ENCODE measurements around the gene CRYL1.
A peak's percentile ranks its signal among the peaks of the same experiment; 100 is the strongest.

Gene CRYL1

GRCh38 chr13:20460761-20461160 lies 64.9 kb downstream of the CRYL1 start:
- 84 to 86% methylated on average over 9 to 11 of the region's 11 CpGs for WGBS, 2 experiments
- Histone ChIP-seq H3K9me3 (ENCODE audit: control insufficient read depth, low read length) (no peaks in the 10 kb centered on the region), H3K27me3 (ENCODE audit: control insufficient read depth, insufficient read depth, low read length, poor library complexity, severe bottlenecking) (no peaks in the 10 kb centered on the region), H3K4me1 (ENCODE audit: control insufficient read depth, insufficient read depth, low read length) (no peaks in the 10 kb centered on the region), H3K4me3 (ENCODE audit: insufficient read depth, low read depth, low read length) (no peak overlapping the region), H3K36me3 (ENCODE audit: control insufficient read depth, insufficient read depth, low read length) (no peaks in the 10 kb centered on the region), H3K27ac (ENCODE audit: insufficient read depth, low read depth, low read length, poor library complexity, severe bottlenecking) (no peak overlapping the region)

- Histone ChIP-seq H3K27ac (ENCODE audit: insufficient read depth, low read depth, low read length, poor library complexity, severe bottlenecking) (no peak overlapping the region), H3K4me1 (ENCODE audit: control insufficient read depth, insufficient read depth, low read length) (no peaks in the 10 kb centered on the region), H3K9me3 (ENCODE audit: control insufficient read depth, low read length) (no peaks in the 10 kb centered on the region), H3K4me3 (ENCODE audit: insufficient read depth, low read depth, low read length) (no peak overlapping the region), H3K36me3 (ENCODE audit: control insufficient read depth, insufficient read depth, low read length) (no peaks in the 10 kb centered on the region), H3K27me3 (ENCODE audit: control insufficient read depth, insufficient read depth, low read length, poor library complexity, severe bottlenecking) (no peaks in the 10 kb centered on the region)
- WGBS, 2 experiments = 88 to 91% methylated on average over 6 of the region's 6 CpGs
Measured at GRCh38 chr13:20457670-20458069, 68.0 kb downstream of the CRYL1 start.

GRCh38 chr13:20456737-20457136 lies 68.9 kb downstream of the CRYL1 start:
- 63 to 80% methylated on average over 2 of the region's 2 CpGs for WGBS, 2 experiments
- Histone ChIP-seq H3K4me3 (ENCODE audit: insufficient read depth, low read depth, low read length) (no peak overlapping the region), H3K36me3 (ENCODE audit: control insufficient read depth, insufficient read depth, low read length) (no peaks in the 10 kb centered on the region), H3K9me3 (ENCODE audit: control insufficient read depth, low read length) (no peaks in the 10 kb centered on the region), H3K27ac (ENCODE audit: insufficient read depth, low read depth, low read length, poor library complexity, severe bottlenecking) (no peak overlapping the region), H3K4me1 (ENCODE audit: control insufficient read depth, insufficient read depth, low read length) (no peaks in the 10 kb centered on the region), H3K27me3 (ENCODE audit: control insufficient read depth, insufficient read depth, low read length, poor library complexity, severe bottlenecking) (no peaks in the 10 kb centered on the region)

GRCh38 chr13:20451397-20451796 lies 74.3 kb downstream of the CRYL1 start:
- no peak overlapping the region for H3K4me3 ChIP-seq (ENCODE audit: insufficient read depth, low read depth, low read length)
- no peaks in the 10 kb centered on the region for H3K27me3 ChIP-seq (ENCODE audit: control insufficient read depth, insufficient read depth, low read length, poor library complexity, severe bottlenecking)
- peaks cover under 1% of the 10 kb centered on the region for H3K9me3 ChIP-seq (ENCODE audit: control insufficient read depth, low read length)
- no peaks in the 10 kb centered on the region for H3K4me1 ChIP-seq (ENCODE audit: control insufficient read depth, insufficient read depth, low read length)
- H3K36me3 ChIP-seq (ENCODE audit: control insufficient read depth, insufficient read depth, low read length) = no peaks in the 10 kb centered on the region
- no peak overlapping the region for H3K27ac ChIP-seq (ENCODE audit: insufficient read depth, low read depth, low read length, poor library complexity, severe bottlenecking)

GRCh38 chr13:20448470-20448869 lies 77.2 kb downstream of the CRYL1 start:
- H3K4me1 ChIP-seq (ENCODE audit: control insufficient read depth, insufficient read depth, low read length) = no peaks in the 10 kb centered on the region
- 86 to 90% methylated on average over 1 of the region's 1 CpG for WGBS, 2 experiments
- no peak overlapping the region for H3K4me3 ChIP-seq (ENCODE audit: insufficient read depth, low read depth, low read length)
- H3K36me3 ChIP-seq (ENCODE audit: control insufficient read depth, insufficient read depth, low read length) = no peaks in the 10 kb centered on the region
- H3K27me3 ChIP-seq (ENCODE audit: control insufficient read depth, insufficient read depth, low read length, poor library complexity, severe bottlenecking) = no peaks in the 10 kb centered on the region
- peaks cover 2% of the 10 kb centered on the region for H3K9me3 ChIP-seq (ENCODE audit: control insufficient read depth, low read length)
- H3K27ac ChIP-seq (ENCODE audit: insufficient read depth, low read depth, low read length, poor library complexity, severe bottlenecking) = no peak overlapping the region

GRCh38 chr13:20446900-20447299 lies 78.8 kb downstream of the CRYL1 start:
- Histone ChIP-seq H3K27me3 (ENCODE audit: control insufficient read depth, insufficient read depth, low read length, poor library complexity, severe bottlenecking) (no peaks in the 10 kb centered on the region), H3K4me1 (ENCODE audit: control insufficient read depth, insufficient read depth, low read length) (peaks cover 8% of the 10 kb centered on the region), H3K36me3 (ENCODE audit: control insufficient read depth, insufficient read depth, low read length) (no peaks in the 10 kb centered on the region), H3K9me3 (ENCODE audit: control insufficient read depth, low read length) (peaks cover 2% of the 10 kb centered on the region), H3K27ac (ENCODE audit: insufficient read depth, low read depth, low read length, poor library complexity, severe bottlenecking) (no peak overlapping the region), H3K4me3 (ENCODE audit: insufficient read depth, low read depth, low read length) (no peak overlapping the region)

GRCh38 chr13:20446405-20446804 lies 79.3 kb downstream of the CRYL1 start:
- H3K27ac ChIP-seq (ENCODE audit: insufficient read depth, low read depth, low read length, poor library complexity, severe bottlenecking) = no peak overlapping the region
- WGBS, 2 experiments = 89 to 93% methylated on average over 1 of the region's 1 CpG
- H3K4me3 ChIP-seq (ENCODE audit: insufficient read depth, low read depth, low read length) = no peak overlapping the region
- peaks cover 8% of the 10 kb centered on the region for H3K4me1 ChIP-seq (ENCODE audit: control insufficient read depth, insufficient read depth, low read length)
- H3K27me3 ChIP-seq (ENCODE audit: control insufficient read depth, insufficient read depth, low read length, poor library complexity, severe bottlenecking) = no peaks in the 10 kb centered on the region
- no peaks in the 10 kb centered on the region for H3K36me3 ChIP-seq (ENCODE audit: control insufficient read depth, insufficient read depth, low read length)
- H3K9me3 ChIP-seq (ENCODE audit: control insufficient read depth, low read length) = peaks cover 2% of the 10 kb centered on the region

- Histone ChIP-seq H3K4me1 (ENCODE audit: control insufficient read depth, insufficient read depth, low read length) (peaks cover 8% of the 10 kb centered on the region), H3K27me3 (ENCODE audit: control insufficient read depth, insufficient read depth, low read length, poor library complexity, severe bottlenecking) (no peaks in the 10 kb centered on the region), H3K9me3 (ENCODE audit: control insufficient read depth, low read length) (peaks cover 2% of the 10 kb centered on the region), H3K4me3 (ENCODE audit: insufficient read depth, low read depth, low read length) (no peak overlapping the region), H3K27ac (ENCODE audit: insufficient read depth, low read depth, low read length, poor library complexity, severe bottlenecking) (no peak overlapping the region), H3K36me3 (ENCODE audit: control insufficient read depth, insufficient read depth, low read length) (no peaks in the 10 kb centered on the region)
- WGBS, 2 experiments = 79 to 82% methylated on average over 1 to 2 of the region's 2 CpGs
Measured at GRCh38 chr13:20442798-20443381, 82.8 kb downstream of the CRYL1 start.

- peaks cover 8% of the 10 kb centered on the region for H3K4me1 ChIP-seq (ENCODE audit: control insufficient read depth, insufficient read depth, low read length)
- H3K27ac ChIP-seq (ENCODE audit: insufficient read depth, low read depth, low read length, poor library complexity, severe bottlenecking) = peak overlapping the region; percentile 53
- no peaks in the 10 kb centered on the region for H3K27me3 ChIP-seq (ENCODE audit: control insufficient read depth, insufficient read depth, low read length, poor library complexity, severe bottlenecking)
- H3K36me3 ChIP-seq (ENCODE audit: control insufficient read depth, insufficient read depth, low read length) = no peaks in the 10 kb centered on the region
- H3K4me3 ChIP-seq (ENCODE audit: insufficient read depth, low read depth, low read length) = no peak overlapping the region
- H3K9me3 ChIP-seq (ENCODE audit: control insufficient read depth, low read length) = peaks cover 2% of the 10 kb centered on the region
Measured at GRCh38 chr13:20442375-20442774, 83.3 kb downstream of the CRYL1 start.

- Histone ChIP-seq H3K4me1 (ENCODE audit: control insufficient read depth, insufficient read depth, low read length) (peaks cover 8% of the 10 kb centered on the region), H3K36me3 (ENCODE audit: control insufficient read depth, insufficient read depth, low read length) (no peaks in the 10 kb centered on the region), H3K4me3 (ENCODE audit: insufficient read depth, low read depth, low read length) (no peak overlapping the region), H3K27ac (ENCODE audit: insufficient read depth, low read depth, low read length, poor library complexity, severe bottlenecking) (peak overlapping the region; percentile 53), H3K27me3 (ENCODE audit: control insufficient read depth, insufficient read depth, low read length, poor library complexity, severe bottlenecking) (no peaks in the 10 kb centered on the region), H3K9me3 (ENCODE audit: control insufficient read depth, low read length) (peaks cover 2% of the 10 kb centered on the region)
- 23 to 35% methylated on average over 1 to 2 of the region's 2 CpGs for WGBS, 2 experiments
Measured at GRCh38 chr13:20441879-20442278, 83.8 kb downstream of the CRYL1 start.

GRCh38 chr13:20441056-20441455 lies 84.6 kb downstream of the CRYL1 start:
- Histone ChIP-seq H3K4me1 (ENCODE audit: control insufficient read depth, insufficient read depth, low read length) (peaks cover 8% of the 10 kb centered on the region), H3K27me3 (ENCODE audit: control insufficient read depth, insufficient read depth, low read length, poor library complexity, severe bottlenecking) (no peaks in the 10 kb centered on the region), H3K36me3 (ENCODE audit: control insufficient read depth, insufficient read depth, low read length) (no peaks in the 10 kb centered on the region), H3K27ac (ENCODE audit: insufficient read depth, low read depth, low read length, poor library complexity, severe bottlenecking) (no peak overlapping the region), H3K4me3 (ENCODE audit: insufficient read depth, low read depth, low read length) (no peak overlapping the region), H3K9me3 (ENCODE audit: control insufficient read depth, low read length) (no peaks in the 10 kb centered on the region)
- WGBS, 2 experiments = 70 to 74% methylated on average over 5 of the region's 5 CpGs

All from ectodermal cell (in vitro differentiated cells).